SKM-1 treated with dmso at 0.1 percent for 144 hours (cell line): Measurements from ENCODE around the gene CPN2.

Experiments
- DNase-seq: peaks from one replicate; lab custom pipeline; 2025; ENCODE audit not compliant: unreplicated experiment; lab: John Stamatoyannopoulos, UW

CPN2 gene

GRCh38 chr3:194314388-194315068 is 36.6 kb downstream of the CPN2 start:
- DNase-seq = no peak

GRCh38 chr3:194313560-194314387 is 37.4 kb downstream of the CPN2 start:
- no peak for DNase-seq

GRCh38 chr3:194312743-194313281 is 38.3 kb downstream of the CPN2 start:
- no peak for DNase-seq

- DNase-seq = no peak
Observed at GRCh38 chr3:194312186-194312742, 38.9 kb downstream of the CPN2 start.

- no peak for DNase-seq
Observed at GRCh38 chr3:194311000-194311399, 40.1 kb downstream of the CPN2 start.

GRCh38 chr3:194310060-194310835 is 40.9 kb downstream of the CPN2 start:
- DNase-seq = no peak

GRCh38 chr3:194308601-194309449 is 42.3 kb downstream of the CPN2 start:
- DNase-seq = no peak

GRCh38 chr3:194307849-194308248 is 43.3 kb downstream of the CPN2 start:
- DNase-seq = no peak

- DNase-seq = no peak
Observed at GRCh38 chr3:194306771-194307640, 44.1 kb downstream of the CPN2 start.

GRCh38 chr3:194306109-194306686 is 44.9 kb downstream of the CPN2 start:
- peak; percentile 6 for DNase-seq

- DNase-seq = no peak
Observed at GRCh38 chr3:194305356-194306108, 45.6 kb downstream of the CPN2 start.

- no peak for DNase-seq
Observed at GRCh38 chr3:194304186-194304917, 46.8 kb downstream of the CPN2 start.

- no peak for DNase-seq
Observed at GRCh38 chr3:194303749-194304148, 47.4 kb downstream of the CPN2 start.

- DNase-seq = no peak
Observed at GRCh38 chr3:194301730-194302129, 49.4 kb downstream of the CPN2 start.

GRCh38 chr3:194300936-194301335 is 50.2 kb downstream of the CPN2 start:
- no peak for DNase-seq

GRCh38 chr3:194300382-194300758 is 50.8 kb downstream of the CPN2 start:
- no peak for DNase-seq
